ENCODE results near the gene OR8B3.
"Not testable (repeated sequence)": the region's sequence is repeated elsewhere in the genome, so short reads cannot be mapped to it uniquely, and the experiment has no call there.

Gene OR8B3

GRCh38 chr11:124398924-124399323 lies at the start of gene OR8B3:
OR8B3 (minus strand) TSS chr11:124399024; CDS start chr11:124397351, 1,673 bp downstream.
- no peak for DNase-seq (ENCODE audit: low read depth in 2 of 2, low spot score in 1 of 2)

- DNase-seq (ENCODE audit: low read depth in 2 of 2, low spot score in 1 of 2): no peak
Observed at GRCh38 chr11:124446916-124447315, 48.1 kb upstream of the OR8B3 start.

GRCh38 chr11:124445646-124446150 lies 46.9 kb upstream of the OR8B3 start, which contains the start of gene OR8B8:
OR8B8 (minus strand) TSS chr11:124445696; CDS start chr11:124441085, 4,611 bp downstream.
- no peak for DNase-seq (ENCODE audit: low read depth in 2 of 2, low spot score in 1 of 2)

GRCh38 chr11:124442847-124443246 lies 44.0 kb upstream of the OR8B3 start:
- no peak for DNase-seq (ENCODE audit: low read depth in 2 of 2, low spot score in 1 of 2)

GRCh38 chr11:124442442-124442841 lies 43.6 kb upstream of the OR8B3 start:
- DNase-seq (ENCODE audit: low read depth in 2 of 2, low spot score in 1 of 2): no peak

GRCh38 chr11:124441519-124441918 lies 42.7 kb upstream of the OR8B3 start:
- DNase-seq (ENCODE audit: low read depth in 2 of 2, low spot score in 1 of 2): no peak

GRCh38 chr11:124441081-124441480 lies 42.3 kb upstream of the OR8B3 start:
- no peak for DNase-seq (ENCODE audit: low read depth in 2 of 2, low spot score in 1 of 2)

- no peak for DNase-seq (ENCODE audit: low read depth in 2 of 2, low spot score in 1 of 2)
Observed at GRCh38 chr11:124440608-124441007, 41.8 kb upstream of the OR8B3 start.

GRCh38 chr11:124434699-124435098 lies 35.9 kb upstream of the OR8B3 start:
- DNase-seq (ENCODE audit: low read depth in 2 of 2, low spot score in 1 of 2): no peak

- no peak for DNase-seq (ENCODE audit: low read depth in 2 of 2, low spot score in 1 of 2)
Observed at GRCh38 chr11:124429599-124429998, 30.8 kb upstream of the OR8B3 start.

GRCh38 chr11:124424384-124424921 lies 25.6 kb upstream of the OR8B3 start, which contains the start of gene OR8B4:
OR8B4 (minus strand) TSS chr11:124424871; CDS start chr11:124424871, 0 bp downstream.
- DNase-seq (ENCODE audit: low read depth in 2 of 2, low spot score in 1 of 2): no peak

GRCh38 chr11:124421043-124421442 lies 22.2 kb upstream of the OR8B3 start:
- DNase-seq (ENCODE audit: low read depth in 2 of 2, low spot score in 1 of 2): no peak

- no peak for DNase-seq (ENCODE audit: low read depth in 2 of 2, low spot score in 1 of 2)
Observed at GRCh38 chr11:124415356-124415923, 16.6 kb upstream of the OR8B3 start.

- no peak for DNase-seq (ENCODE audit: low read depth in 2 of 2, low spot score in 1 of 2)
Observed at GRCh38 chr11:124409906-124410305, 11.1 kb upstream of the OR8B3 start.

GRCh38 chr11:124405581-124405980 lies 6.8 kb upstream of the OR8B3 start:
- no peak for DNase-seq (ENCODE audit: low read depth in 2 of 2, low spot score in 1 of 2)

GRCh38 chr11:124403186-124403585 lies 4.4 kb upstream of the OR8B3 start:
- DNase-seq (ENCODE audit: low read depth in 2 of 2, low spot score in 1 of 2): not testable (repeated sequence)

- DNase-seq (ENCODE audit: low read depth in 2 of 2, low spot score in 1 of 2): no peak
Observed at GRCh38 chr11:124402326-124402922, 3.6 kb upstream of the OR8B3 start.

GRCh38 chr11:124396847-124397246 lies 2.0 kb downstream of the OR8B3 start:
- not testable (repeated sequence) for DNase-seq (ENCODE audit: low read depth in 2 of 2, low spot score in 1 of 2)

- DNase-seq (ENCODE audit: low read depth in 2 of 2, low spot score in 1 of 2): no peak
Observed at GRCh38 chr11:124394408-124394807, 4.4 kb downstream of the OR8B3 start.

GRCh38 chr11:124384399-124384798 lies 14.4 kb downstream of the OR8B3 start, which contains the start of gene OR8B2:
OR8B2 (minus strand) TSS chr11:124384499; CDS start chr11:124383343, 1,156 bp downstream.
- no peak for DNase-seq (ENCODE audit: low read depth in 2 of 2, low spot score in 1 of 2)

GRCh38 chr11:124382857-124383256 lies 16.0 kb downstream of the OR8B3 start:
- not testable (repeated sequence) for DNase-seq (ENCODE audit: low read depth in 2 of 2, low spot score in 1 of 2)

- no peak for DNase-seq (ENCODE audit: low read depth in 2 of 2, low spot score in 1 of 2)
Observed at GRCh38 chr11:124380585-124380984, 18.2 kb downstream of the OR8B3 start.

All from stimulated activated CD8-positive, alpha-beta memory T cell treated with anti-CD3 and anti-CD28 coated beads, Interleukin-4, amount 100 ng/mL, for 4 hours (primary cell).